Common myeloid progenitor, CD34-positive (primary cell): ENCODE measurements around the gene C10orf62.

Experiments used
- CTCF ChIA-PET: fragments of 350-600 bp; sonication (Branson Sonifier 250); formaldehyde crosslinking; loops from one replicate; lab custom pipeline; 2021; ENCODE audit warnings: antibody characterized with exemption; lab: Charles Lee
- POLR2A ChIA-PET: fragments of 350-600 bp; sonication (Branson Sonifier 250); formaldehyde crosslinking; loops from one replicate; lab custom pipeline; 2021; ENCODE audit warnings: antibody characterized with exemption; lab: Charles Lee
- DNase-seq, 3 donors: peaks; one replicate each; pipeline versions ENCODE4 v3.0.0 to v3.0.0-alpha.2; 2013
- H3K27ac ChIP-seq, 2 experiments: 1 replicate in 1 of 2; 2 replicates in 1 of 2; pipeline ENCODE4 v1.7.0; 2013; ENCODE audit warnings: inconsistent platforms in 2 of 2, low read length in 2 of 2, mild to moderate bottlenecking in 2 of 2, low read depth in 1 of 2, moderate library complexity in 1 of 2; ENCODE audit not compliant: severe bottlenecking in 2 of 2, insufficient read depth in 1 of 2, poor library complexity in 1 of 2
- H3K27me3 ChIP-seq, 5 experiments: replicated peaks in 2 of 5; 1 replicate in 3 of 5; 2 replicates in 2 of 5; pipeline versions ENCODE4 v1.6.1 to v1.7.0; 2013; ENCODE audit warnings: low read length in 4 of 5, mild to moderate bottlenecking in 2 of 5, moderate library complexity in 2 of 5, inconsistent platforms in 1 of 5; ENCODE audit not compliant: insufficient read depth in 5 of 5, control insufficient read depth in 4 of 5
- H3K36me3 ChIP-seq, 4 experiments: 1 replicate in 2 of 4; 2 replicates in 2 of 4; pipeline versions ENCODE4 v1.6.1 to v1.7.0; 2013; ENCODE audit warnings: low read length in 3 of 4, control low read depth in 1 of 4, mild to moderate bottlenecking in 1 of 4; ENCODE audit not compliant: control insufficient read depth in 4 of 4, insufficient read depth in 4 of 4
- H3K4me1 ChIP-seq, 4 experiments: 1 replicate in 3 of 4; 2 replicates in 1 of 4; pipeline versions ENCODE4 v1.6.1 to v1.7.1; 2013; ENCODE audit warnings: low read length in 3 of 4, mild to moderate bottlenecking in 3 of 4, control low read depth in 1 of 4, inconsistent platforms in 1 of 4, moderate library complexity in 1 of 4; ENCODE audit not compliant: control insufficient read depth in 4 of 4, insufficient read depth in 4 of 4; ENCODE audit errors: control extremely low read depth in 1 of 4
- H3K4me3 ChIP-seq, 7 experiments: 1 replicate in 4 of 7; 2 replicates in 3 of 7; pipeline versions ENCODE4 v1.5.1 to v1.7.0; 2013; ENCODE audit warnings: mild to moderate bottlenecking in 7 of 7, low read length in 6 of 7, moderate library complexity in 6 of 7, inconsistent platforms in 2 of 7, low read depth in 2 of 7, control low read depth in 1 of 7; ENCODE audit not compliant: insufficient read depth in 4 of 7, control insufficient read depth in 1 of 7; ENCODE audit errors: extremely low read depth in 1 of 7
- H3K9me3 ChIP-seq, 5 experiments: 1 replicate in 4 of 5; 2 replicates in 1 of 5; pipeline versions ENCODE4 v1.6.1 to v1.7.1; 2013; ENCODE audit warnings: low read length in 4 of 5, mild to moderate bottlenecking in 2 of 5, inconsistent platforms in 1 of 5, low read depth in 1 of 5, moderate library complexity in 1 of 5; ENCODE audit not compliant: control insufficient read depth in 4 of 5, insufficient read depth in 2 of 5; ENCODE audit errors: control extremely low read depth in 1 of 5
- WGBS: methylation state at CpG from one replicate; pipeline ENCODE4 v1.1.5; 2013; ENCODE audit not compliant: insufficient coverage; 5-methylcytosine and 5-hydroxymethylcytosine counted together

The C10orf62 gene

DNA sequence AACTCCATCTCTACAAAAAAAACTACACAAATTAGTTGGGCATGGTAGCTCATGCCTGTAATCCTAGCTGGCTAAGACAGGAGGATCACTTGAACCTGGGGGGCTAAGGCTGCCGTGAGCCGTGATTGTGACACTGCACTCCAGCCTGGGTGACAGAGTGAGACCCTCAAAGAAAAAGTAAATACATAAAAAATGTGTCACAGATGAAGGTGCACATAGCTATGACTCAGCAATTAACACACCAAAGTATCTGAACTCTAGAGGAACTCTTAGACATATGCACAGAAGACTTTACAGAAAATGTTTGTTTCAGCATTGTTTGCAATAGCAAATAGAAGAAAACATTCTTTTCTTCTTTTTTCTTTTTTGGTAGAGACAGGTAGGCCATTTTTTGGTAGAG is 8.3 kb downstream of the C10orf62 start:
- no peaks in the 10 kb centered on the region for H3K36me3 ChIP-seq
- no peak overlapping the region for H3K4me3 ChIP-seq
- ChIA-PET CTCF (interaction anchor here (1.4 to 2.4 kb wide), 3 partner anchors 13 to 28 kb away, joined by 5 to 8 read pairs (median 8); partner anchors contain the start of gene ANKRD2), POLR2A (no interaction called here)
- WGBS = no CpG with 5 or more reads among the region's 2 CpGs
- DNase-seq = peak in 2 of 3 donors; percentile 50 to 65
- no peaks in the 10 kb centered on the region for H3K9me3 ChIP-seq
- H3K27me3 ChIP-seq = peaks cover 0 to 4% (median 0%) of the 10 kb centered on the region in 5 experiments
- peaks cover 0 to 2% (median 0%) of the 10 kb centered on the region in 4 experiments for H3K4me1 ChIP-seq
- H3K27ac ChIP-seq = no peak overlapping the region

DNA sequence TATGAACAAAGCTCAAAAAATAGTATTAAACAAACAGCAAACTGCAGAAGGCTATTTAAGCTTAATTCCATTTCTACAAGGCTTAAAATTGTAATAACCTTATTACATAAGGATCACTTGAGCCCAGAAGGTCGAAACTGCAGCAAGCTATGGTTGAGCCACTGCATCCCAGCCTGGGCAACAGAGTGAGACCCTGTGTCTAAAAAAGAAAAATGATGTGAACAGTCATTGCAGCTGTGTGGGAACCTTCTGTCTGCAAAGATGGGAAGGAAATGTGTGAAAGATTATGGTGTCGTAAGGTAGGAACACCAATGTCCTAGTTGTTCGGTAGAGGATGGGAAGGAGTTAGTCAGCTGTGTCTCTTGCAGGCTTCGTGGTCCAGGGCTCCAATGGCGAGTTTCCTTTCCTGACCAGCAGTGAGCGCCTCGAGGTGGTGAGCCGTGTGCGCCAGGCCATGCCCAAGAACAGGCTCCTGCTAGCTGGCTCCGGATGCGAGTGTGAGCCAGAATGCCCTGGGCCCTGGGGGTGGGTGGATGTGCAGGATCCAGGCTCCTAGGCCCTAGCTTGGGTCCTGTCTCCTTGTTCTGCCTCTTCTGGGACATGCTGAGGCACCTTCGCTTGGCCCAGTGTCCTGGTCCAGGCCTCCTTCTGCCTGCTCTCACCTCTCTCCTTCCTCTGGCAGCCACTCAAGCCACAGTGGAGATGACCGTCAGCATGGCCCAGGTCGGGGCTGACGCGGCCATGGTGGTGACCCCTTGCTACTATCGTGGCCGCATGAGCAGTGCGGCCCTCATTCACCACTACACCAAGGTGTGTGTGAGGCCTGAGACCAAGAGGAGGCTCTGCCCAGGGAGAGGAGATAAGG is 9.1 kb downstream of the C10orf62 start:
- Histone ChIP-seq H3K9me3 (no peaks in the 10 kb centered on the region), H3K4me3 (no peak overlapping the region), H3K36me3 (no peaks in the 10 kb centered on the region), H3K4me1 (peaks cover 0 to 2% (median 0%) of the 10 kb centered on the region in 4 experiments), H3K27me3 (peaks cover 0 to 4% (median 0%) of the 10 kb centered on the region in 5 experiments), H3K27ac (no peak overlapping the region)
- DNase-seq = no peak
- WGBS = 98% methylated on average over 9 of the region's 19 CpGs
- CTCF ChIA-PET = interaction anchor here (1.2 to 2.4 kb wide), 3 partner anchors 12 to 26 kb away, joined by 3 to 8 read pairs (median 8); partner anchors contain the start of gene ANKRD2
- POLR2A ChIA-PET = interaction anchor here (0.7 kb wide), 1 partner anchor 28 kb away, joined by 3 read pairs; no protein-coding TSS in a partner anchor

DNA sequence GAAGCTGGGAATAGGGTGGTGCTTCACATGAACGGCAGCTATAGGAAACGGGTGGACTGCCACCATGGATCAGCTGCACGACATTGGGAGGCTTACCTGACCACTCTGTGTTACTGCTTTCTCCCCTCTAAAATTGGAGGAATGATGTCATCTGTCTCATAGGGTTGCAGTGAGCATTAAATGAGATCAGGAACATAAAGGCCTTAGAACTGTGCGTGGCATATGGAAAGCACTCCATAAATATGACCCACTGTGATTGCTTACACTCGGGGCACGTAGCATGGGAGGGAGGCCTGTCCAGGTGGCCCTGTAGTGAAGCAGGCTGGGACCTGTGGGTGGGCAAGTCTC is 9.7 kb downstream of the C10orf62 start:
- H3K9me3 ChIP-seq = no peaks in the 10 kb centered on the region
- 94% methylated on average over 3 of the region's 6 CpGs for WGBS
- peaks cover 0 to 2% (median 0%) of the 10 kb centered on the region in 4 experiments for H3K4me1 ChIP-seq
- ChIA-PET POLR2A (no interaction called here), CTCF (interaction anchor here (1.2 to 1.6 kb wide), 2 partner anchors 13 to 28 kb away, joined by 3 read pairs; no protein-coding TSS in a partner anchor)
- no peaks in the 10 kb centered on the region for H3K36me3 ChIP-seq
- no peak overlapping the region for H3K4me3 ChIP-seq
- H3K27me3 ChIP-seq = peaks cover 0 to 4% (median 0%) of the 10 kb centered on the region in 5 experiments
- DNase-seq = no peak
- no peak overlapping the region for H3K27ac ChIP-seq

DNA sequence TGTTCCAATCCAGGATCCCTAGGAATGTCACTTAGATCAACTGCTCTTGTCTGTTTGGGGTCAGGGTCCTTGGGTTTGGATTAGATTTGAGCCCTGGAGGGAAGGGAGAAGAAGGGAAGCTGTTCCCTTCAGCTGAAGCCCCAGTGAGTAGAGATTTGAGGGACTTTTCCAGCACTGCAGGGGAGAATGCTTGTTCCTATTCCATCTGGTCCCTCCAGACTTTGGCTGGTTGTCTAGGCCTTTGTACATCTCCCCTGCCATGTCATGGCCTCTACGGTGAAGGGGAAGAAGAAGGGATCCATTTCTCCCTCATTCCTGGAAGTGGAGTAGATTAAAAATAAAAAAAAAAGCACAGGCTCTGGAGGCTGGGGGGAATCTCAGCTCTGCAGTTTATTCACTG is 11.1 kb downstream of the C10orf62 start:
- ChIA-PET POLR2A (no interaction called here), CTCF (interaction anchor here (0.9 to 1.6 kb wide), 2 partner anchors 25 to 26 kb away, joined by 3 to 4 read pairs; no protein-coding TSS in a partner anchor)
- H3K4me1 ChIP-seq = peaks cover 0 to 2% (median 0%) of the 10 kb centered on the region in 4 experiments
- H3K27me3 ChIP-seq = peaks cover 0 to 4% (median 0%) of the 10 kb centered on the region in 5 experiments
- WGBS = 100% methylated on average over 1 of the region's 1 CpG
- DNase-seq = no peak
- H3K27ac ChIP-seq = no peak overlapping the region
- no peak overlapping the region for H3K4me3 ChIP-seq
- no peaks in the 10 kb centered on the region for H3K36me3 ChIP-seq
- H3K9me3 ChIP-seq = no peaks in the 10 kb centered on the region

DNA sequence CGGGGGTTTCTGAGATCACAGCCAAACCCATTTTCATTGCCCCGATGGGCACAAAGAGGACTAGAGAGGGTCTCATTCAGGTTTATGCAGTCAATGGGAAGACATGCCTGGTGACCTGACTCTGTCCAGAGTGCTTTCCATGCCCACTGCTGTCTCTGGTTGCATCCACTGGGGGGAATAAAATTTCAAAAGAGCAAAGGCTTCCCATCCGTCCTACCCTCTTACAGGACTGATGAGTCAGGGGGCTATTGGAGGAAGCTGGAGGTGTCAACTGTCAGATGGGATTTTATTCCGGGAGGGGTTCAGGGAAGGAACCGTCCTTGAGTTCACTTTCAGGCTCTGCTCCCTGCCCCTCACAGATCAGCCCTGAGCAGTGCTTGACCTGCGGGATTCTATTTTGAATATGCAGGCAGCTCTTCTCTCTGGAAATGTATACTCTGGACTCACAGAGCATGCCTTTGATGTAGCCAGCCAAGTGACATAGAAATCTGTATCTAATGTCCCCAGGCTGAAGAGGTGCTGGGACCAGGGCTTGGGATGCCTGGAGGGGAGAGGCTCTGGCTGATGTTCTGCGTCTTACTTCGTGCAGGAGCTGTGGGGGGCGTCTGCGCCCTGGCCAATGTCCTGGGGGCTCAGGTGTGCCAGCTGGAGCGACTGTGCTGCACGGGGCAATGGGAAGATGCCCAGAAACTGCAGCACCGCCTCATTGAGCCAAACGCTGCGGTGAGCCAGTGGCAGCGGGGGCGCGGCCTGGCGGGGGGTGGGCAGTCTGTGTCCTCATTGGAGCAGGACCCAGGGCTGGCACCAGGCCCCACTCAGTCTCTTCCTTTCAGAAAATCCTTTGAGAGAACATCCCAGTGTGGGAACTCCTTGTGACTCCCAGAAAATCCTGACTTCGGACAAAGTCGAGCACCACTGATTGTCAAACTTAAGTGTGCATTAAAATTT is 12.0 kb downstream of the C10orf62 start:
- DNase-seq = no peak
- Histone ChIP-seq H3K36me3 (no peaks in the 10 kb centered on the region), H3K27me3 (peaks cover 0 to 4% (median 0%) of the 10 kb centered on the region in 5 experiments), H3K27ac (no peak overlapping the region), H3K4me3 (no peak overlapping the region), H3K4me1 (peaks cover 0 to 2% (median 0%) of the 10 kb centered on the region in 4 experiments), H3K9me3 (no peaks in the 10 kb centered on the region)
- CTCF ChIA-PET = interaction anchor here (0.9 kb wide), 1 partner anchor 26 kb away, joined by 4 read pairs; no protein-coding TSS in a partner anchor
- POLR2A ChIA-PET = no interaction called here
- WGBS = 95% methylated on average over 17 of the region's 21 CpGs

DNA sequence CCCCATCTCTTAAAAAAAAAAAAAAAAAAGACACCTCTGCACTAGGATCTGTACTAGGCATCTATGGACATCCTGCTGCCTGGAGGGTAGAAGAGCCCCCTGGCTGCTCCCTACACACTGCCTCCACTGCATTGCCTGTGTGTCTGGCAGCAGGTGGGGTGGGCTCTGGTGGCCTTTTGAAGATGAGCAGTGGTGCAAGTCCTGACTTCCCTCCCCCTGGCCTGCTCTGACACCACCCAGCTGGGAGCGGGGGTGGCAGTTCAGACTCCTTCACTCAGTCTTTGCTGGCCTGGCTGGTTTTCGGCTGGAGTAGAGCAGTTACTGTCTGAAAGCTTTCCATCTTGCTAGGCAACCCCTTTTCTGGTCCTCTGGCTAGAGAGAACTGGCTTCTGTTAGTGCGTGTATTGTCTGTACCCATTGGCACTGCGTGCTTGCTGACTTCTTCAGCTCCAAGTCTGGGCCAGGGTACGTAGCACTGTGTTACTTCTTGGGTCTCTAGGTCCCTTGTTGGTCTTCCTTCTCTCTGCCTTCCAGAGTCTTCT is 17.6 kb downstream of the C10orf62 start:
- Histone ChIP-seq H3K27me3 (no peaks in the 10 kb centered on the region), H3K4me3 (no peak overlapping the region), H3K9me3 (no peaks in the 10 kb centered on the region), H3K27ac (no peak overlapping the region), H3K36me3 (no peaks in the 10 kb centered on the region), H3K4me1 (no peaks in the 10 kb centered on the region)
- CTCF ChIA-PET = interaction anchor here (0.8 kb wide), 1 partner anchor 15 kb away, joined by 3 read pairs; no protein-coding TSS in a partner anchor
- POLR2A ChIA-PET = no interaction called here
- WGBS = 94% methylated on average over 3 of the region's 5 CpGs
- DNase-seq = no peak
